Activated naive CD4-positive, alpha-beta T cell treated with anti-CD3 and anti-CD28 coated beads for 36 hours (primary cell): Measurements from ENCODE around the gene CISD3. TPM values are rescaled to one million over a fixed set of nuclear protein-coding genes. Genes with fewer than 3 reads are reported as not detected.

Experiments used
- CTCF ChIA-PET: fragments of 350-600 bp; sonication (Branson Sonifier 250); formaldehyde crosslinking; loops from one replicate; lab custom pipeline; 2021; ENCODE audit warnings: antibody characterized with exemption; lab: Charles Lee
- DNase-seq: peaks from one replicate; pipeline ENCODE4 v3.0.0-alpha.2; 2020
- H3K27ac Mint-ChIP-seq: one replicate; pipeline ENCODE4 v1.8.0; 2021; ENCODE audit warnings: mild to moderate bottlenecking, mixed read lengths
- H3K27me3 Mint-ChIP-seq: one replicate; pipeline ENCODE4 v1.8.0; 2021; ENCODE audit warnings: low read depth, mixed read lengths
- H3K36me3 Mint-ChIP-seq: one replicate; pipeline ENCODE4 v1.8.0; 2021; ENCODE audit warnings: low read depth, mixed read lengths
- H3K4me1 Mint-ChIP-seq: one replicate; pipeline ENCODE4 v1.8.0; 2021; ENCODE audit warnings: low read depth, mixed read lengths
- H3K4me3 Mint-ChIP-seq: one replicate; pipeline ENCODE4 v1.8.0; 2021; ENCODE audit warnings: mild to moderate bottlenecking, moderate library complexity, mixed read lengths
- H3K9me3 Mint-ChIP-seq: one replicate; pipeline ENCODE4 v1.8.0; 2021; ENCODE audit warnings: mixed read lengths
- intact Hi-C: fragments of 100-400 bp; cut with micrococcal nuclease; formaldehyde crosslinking; loops from one replicate; pipeline ENCODE4 v1.15.1; 2023
- total RNA-seq, 2 experiments: library from RNA; stranded (reverse); gene quantifications; one replicate each; pipeline ENCODE4 v1.2.3, GENCODE V29; 2021

Gene CISD3
- total RNA-seq, 2 experiments from 2014 or later, result 35.1 to 35.8 TPM

- no peak overlapping the region for H3K27ac Mint-ChIP-seq
These were observed 11.8 kb downstream of the CISD3 start for GRCh38 chr17:38741921-38742410.

DNA sequence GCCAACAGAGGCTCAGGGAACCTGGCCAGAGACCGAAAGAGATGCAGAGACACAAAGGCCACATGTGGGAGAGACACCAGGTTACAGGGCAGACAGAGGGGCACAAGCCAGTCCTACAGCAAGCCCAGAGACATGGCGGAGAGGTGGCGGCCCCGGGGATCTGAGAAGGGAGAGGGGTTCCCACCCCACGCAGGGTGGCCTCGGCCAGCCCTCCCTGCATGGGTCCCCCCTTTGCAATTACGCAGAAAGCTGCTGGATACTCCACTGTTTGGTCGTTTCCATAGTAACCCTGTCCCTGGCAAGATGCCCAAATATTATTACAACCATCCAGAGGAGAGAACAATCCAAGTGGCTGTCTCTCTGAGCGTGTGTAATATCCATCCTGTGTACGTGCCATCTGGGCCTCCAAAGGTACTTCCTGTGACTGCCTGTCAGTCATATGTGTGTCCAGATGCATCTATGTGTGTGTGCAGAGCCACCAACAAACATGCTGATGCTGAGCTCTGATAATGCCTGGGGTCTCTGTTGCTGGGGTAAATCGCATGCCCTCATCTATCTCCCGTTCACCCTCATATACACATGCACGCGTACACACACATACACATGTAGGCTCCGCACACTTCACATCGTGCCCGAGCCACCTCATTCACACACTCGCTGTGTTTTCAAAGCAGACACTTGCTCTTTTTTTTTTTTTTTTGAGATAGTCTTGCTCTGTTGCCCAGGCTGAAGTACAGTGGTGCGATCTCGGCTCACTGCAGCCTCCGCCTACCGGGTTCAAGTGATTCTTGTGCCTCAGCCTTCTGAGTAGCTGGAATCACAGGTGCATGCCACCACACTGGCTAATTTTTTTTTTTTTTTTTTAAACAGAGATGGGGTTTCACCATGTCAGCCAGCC, 12.5 kb downstream of the CISD3 start:
- H3K36me3 Mint-ChIP-seq, result no peaks in the 10 kb centered on the region
- peaks cover 24% of the 10 kb centered on the region for H3K27me3 Mint-ChIP-seq
- H3K4me3 Mint-ChIP-seq, result no peak overlapping the region
- H3K9me3 Mint-ChIP-seq, result no peaks in the 10 kb centered on the region
- no peak for DNase-seq
- CTCF ChIA-PET, result interaction anchor here (0.9 kb wide), 1 partner anchor 75 kb away, joined by 3 read pairs; no protein-coding TSS in a partner anchor
- peaks cover 11% of the 10 kb centered on the region for H3K4me1 Mint-ChIP-seq
- H3K27ac Mint-ChIP-seq, result no peak overlapping the region
- intact Hi-C loops, result no loop called here

More at GRCh38 chr17:38741921-38742410, 11.8 kb downstream of the CISD3 start:
- Mint-ChIP-seq H3K36me3 (no peaks in the 10 kb centered on the region), H3K4me1 (peaks cover 11% of the 10 kb centered on the region), H3K9me3 (no peaks in the 10 kb centered on the region), H3K27me3 (peaks cover 23% of the 10 kb centered on the region), H3K4me3 (no peak overlapping the region)
- no peak for DNase-seq
- intact Hi-C loops, result no loop called here
- CTCF ChIA-PET, result interaction anchor here (0.6 to 0.9 kb wide), 2 partner anchors 74 to 427 kb away, joined by 3 read pairs; no protein-coding TSS in a partner anchor

DNA sequence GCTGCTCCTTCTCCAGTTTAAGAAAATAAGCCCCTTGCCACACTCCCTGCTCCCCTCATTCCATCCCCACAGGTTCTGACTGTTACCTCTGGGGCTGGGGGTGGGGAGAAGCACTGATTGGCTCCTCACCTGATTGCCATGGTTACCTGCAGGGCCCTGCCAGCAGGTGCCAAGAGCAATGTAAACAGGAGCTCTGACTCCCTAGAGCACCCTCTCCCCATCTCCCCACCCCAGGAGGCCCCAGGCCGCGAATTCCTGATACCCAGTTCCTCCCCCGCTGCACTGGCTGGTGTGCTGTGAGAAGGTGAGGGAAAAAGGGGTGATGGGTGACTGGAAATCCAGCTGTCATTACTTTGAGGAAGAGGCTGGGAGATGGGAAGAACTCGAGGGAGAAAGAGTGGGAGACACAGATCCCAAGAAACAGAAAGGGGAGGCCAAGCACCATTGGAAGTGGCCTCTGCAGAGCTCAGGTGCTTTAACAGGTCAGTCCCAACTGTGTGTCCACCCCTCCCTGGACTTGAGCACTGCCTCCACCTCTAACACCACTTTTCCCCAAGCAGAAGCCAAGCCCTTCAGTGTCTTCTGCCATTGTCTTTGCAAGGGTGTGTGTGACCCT, 13.5 kb downstream of the CISD3 start:
- Mint-ChIP-seq H3K4me1 (peaks cover 13% of the 10 kb centered on the region), H3K4me3 (no peak overlapping the region), H3K36me3 (no peaks in the 10 kb centered on the region), H3K9me3 (no peaks in the 10 kb centered on the region), H3K27ac (no peak overlapping the region), H3K27me3 (peaks cover 27% of the 10 kb centered on the region)
- intact Hi-C loops, result no loop called here
- CTCF ChIA-PET, result interaction anchor here (1.8 kb wide), 1 partner anchor 77 kb away, joined by 4 read pairs; no protein-coding TSS in a partner anchor
- no peak for DNase-seq

DNA sequence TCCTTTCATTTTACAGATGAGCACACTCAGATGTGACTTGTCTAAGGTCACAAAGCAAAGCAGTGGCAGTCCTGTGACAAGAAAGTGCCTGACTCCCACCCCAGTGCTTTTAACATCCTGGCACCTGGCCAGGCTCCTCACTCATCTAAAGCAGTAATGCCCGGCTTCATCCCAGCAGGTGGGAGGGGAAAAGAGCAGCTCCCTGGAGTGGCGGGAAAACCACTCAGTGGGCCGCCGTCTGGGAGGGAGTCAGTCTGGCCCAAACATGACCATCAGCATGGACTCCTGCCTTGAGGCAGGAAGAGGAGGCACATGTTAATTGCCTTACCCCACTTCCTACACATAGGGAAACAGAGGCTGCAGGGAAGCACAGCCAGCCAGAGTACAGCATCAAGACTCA, 15.4 kb downstream of the CISD3 start:
- Mint-ChIP-seq H3K9me3 (no peaks in the 10 kb centered on the region), H3K27me3 (peaks cover 40% of the 10 kb centered on the region), H3K27ac (no peak overlapping the region), H3K4me3 (no peak overlapping the region), H3K4me1 (peaks cover 22% of the 10 kb centered on the region), H3K36me3 (no peaks in the 10 kb centered on the region)
- no peak for DNase-seq
- intact Hi-C loops, result loop anchor here (5.0 kb wide), 1 partner anchor 238 kb away; no protein-coding TSS in a partner anchor
- CTCF ChIA-PET, result interaction anchor here (0.8 to 1.8 kb wide), 5 partner anchors 9 to 83 kb away, joined by 3 to 6 read pairs (median 4); no protein-coding TSS in a partner anchor

GRCh38 chr17:38746004-38746848, 16.1 kb downstream of the CISD3 start:
- H3K36me3 Mint-ChIP-seq, result no peaks in the 10 kb centered on the region
- no peak for DNase-seq
- peaks cover 44% of the 10 kb centered on the region for H3K27me3 Mint-ChIP-seq
- peaks cover 29% of the 10 kb centered on the region for H3K4me1 Mint-ChIP-seq
- no peak overlapping the region for H3K27ac Mint-ChIP-seq
- intact Hi-C loops, result loop anchor here (5.0 kb wide), 1 partner anchor 239 kb away; no protein-coding TSS in a partner anchor
- CTCF ChIA-PET, result interaction anchor here (0.7 to 1.7 kb wide), 5 partner anchors 9 to 27 kb away, joined by 3 to 5 read pairs (median 3); no protein-coding TSS in a partner anchor
- H3K9me3 Mint-ChIP-seq, result no peaks in the 10 kb centered on the region
- no peak overlapping the region for H3K4me3 Mint-ChIP-seq

DNA sequence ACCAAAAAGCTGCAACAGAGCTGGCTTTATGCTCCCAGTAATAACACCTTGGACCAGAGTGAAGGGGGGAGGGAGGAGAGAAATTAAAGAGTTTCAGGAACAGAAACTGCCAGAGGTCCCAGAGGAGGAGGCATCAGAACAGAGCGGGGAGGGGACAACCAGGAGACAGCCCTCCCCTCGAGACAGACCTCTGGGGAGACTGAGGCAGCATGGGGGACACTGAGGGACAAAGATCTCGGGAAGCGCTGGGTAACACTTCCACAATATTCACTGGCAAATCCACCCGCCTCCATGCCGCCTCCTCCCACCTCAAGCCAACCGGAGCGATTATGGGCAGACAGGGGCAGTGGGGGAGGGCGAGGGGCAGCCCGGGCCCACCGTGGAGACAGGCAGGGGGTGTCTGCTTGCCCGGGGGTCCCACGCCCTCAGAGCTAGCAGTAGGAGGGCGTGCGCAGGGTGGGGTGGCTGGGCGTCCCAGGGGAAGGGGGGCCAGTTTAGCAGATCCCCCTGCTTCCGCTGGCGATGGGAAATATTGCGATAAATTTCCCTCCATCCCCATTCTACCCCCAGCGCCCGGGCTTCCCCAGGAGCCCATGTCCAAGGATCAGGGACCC, 16.8 kb downstream of the CISD3 start:
- no peak overlapping the region for H3K27ac Mint-ChIP-seq
- CTCF ChIA-PET, result interaction anchor here (0.7 to 1.7 kb wide), 4 partner anchors 10 to 28 kb away, joined by 3 to 5 read pairs (median 4); no protein-coding TSS in a partner anchor
- no peaks in the 10 kb centered on the region for H3K9me3 Mint-ChIP-seq
- H3K27me3 Mint-ChIP-seq, result peaks cover 48% of the 10 kb centered on the region
- peak overlapping the region; percentile 60 for H3K4me3 Mint-ChIP-seq
- peaks cover 3% of the 10 kb centered on the region for H3K36me3 Mint-ChIP-seq
- no peak for DNase-seq
- intact Hi-C loops, result loop anchor here (5.0 kb wide), 1 partner anchor 240 kb away; no protein-coding TSS in a partner anchor
- peaks cover 34% of the 10 kb centered on the region for H3K4me1 Mint-ChIP-seq

- DNase-seq, result no peak
- Mint-ChIP-seq H3K4me1 (peaks cover 35% of the 10 kb centered on the region), H3K27ac (no peak overlapping the region), H3K27me3 (peaks cover 48% of the 10 kb centered on the region), H3K36me3 (peaks cover 4% of the 10 kb centered on the region), H3K4me3 (peak overlapping the region; percentile 69), H3K9me3 (no peaks in the 10 kb centered on the region)
- CTCF ChIA-PET, result interaction anchor here (1.5 kb wide), 1 partner anchor 13 kb away, joined by 5 read pairs; no protein-coding TSS in a partner anchor
- intact Hi-C loops, result loop anchor here (5.0 kb wide), 1 partner anchor 240 kb away; no protein-coding TSS in a partner anchor
These were observed 17.5 kb downstream of the CISD3 start for GRCh38 chr17:38747463-38748148.

DNA sequence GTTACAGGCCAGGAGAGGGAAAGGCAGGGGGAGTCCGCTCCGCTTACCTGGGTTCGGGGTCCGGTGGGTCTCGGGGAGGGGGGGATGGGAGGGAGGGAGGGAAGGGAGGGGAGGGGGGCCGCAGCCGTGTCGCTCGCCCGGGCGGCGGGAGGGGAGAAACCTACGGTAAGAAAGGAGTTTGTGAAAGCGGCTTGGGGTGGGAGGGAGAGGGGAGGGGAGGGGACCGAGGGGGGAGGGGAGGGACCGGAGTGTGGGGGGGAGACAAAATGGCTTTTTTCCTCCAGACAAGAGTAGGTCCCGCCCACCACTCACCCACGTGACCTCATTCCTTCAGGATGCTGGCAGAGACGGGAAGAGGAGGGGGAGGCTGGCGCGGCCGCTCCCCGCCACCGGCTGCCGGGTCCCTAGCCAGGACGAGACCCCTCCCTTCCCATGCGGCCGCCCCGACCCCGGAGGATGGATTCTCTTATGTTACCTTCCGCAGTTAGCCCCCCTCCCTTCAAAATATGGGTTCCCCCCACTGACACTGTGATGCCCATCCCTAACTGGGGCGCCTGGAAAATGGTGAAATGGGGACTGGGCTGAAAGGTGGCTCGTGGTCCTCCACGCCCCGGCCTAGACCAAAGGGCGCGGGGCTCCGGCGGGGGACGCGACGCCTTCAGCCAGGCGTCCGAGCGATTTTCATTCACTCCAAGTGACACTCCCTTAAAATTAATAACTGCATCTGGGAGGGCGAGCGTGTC, 18.2 kb downstream of the CISD3 start, which contains the start of gene PCGF2:
Gene PCGF2, minus strand, starts transcription at position 188 of the 743 bp plus-strand sequence. CDS start 7,934 bp downstream, outside the sequence.
- peak; percentile 25 for DNase-seq
- H3K4me1 Mint-ChIP-seq, result peaks cover 37% of the 10 kb centered on the region
- H3K9me3 Mint-ChIP-seq, result no peaks in the 10 kb centered on the region
- H3K36me3 Mint-ChIP-seq, result peaks cover 9% of the 10 kb centered on the region
- peaks cover 48% of the 10 kb centered on the region for H3K27me3 Mint-ChIP-seq
- CTCF ChIA-PET, result no interaction called here
- H3K4me3 Mint-ChIP-seq, result peak within 1 kb of the TSS; percentile 69
- H3K27ac Mint-ChIP-seq, result no peak within 1 kb of the TSS
- intact Hi-C loops, result loop anchor here (5.0 kb wide), 1 partner anchor 241 kb away; no protein-coding TSS in a partner anchor

DNA sequence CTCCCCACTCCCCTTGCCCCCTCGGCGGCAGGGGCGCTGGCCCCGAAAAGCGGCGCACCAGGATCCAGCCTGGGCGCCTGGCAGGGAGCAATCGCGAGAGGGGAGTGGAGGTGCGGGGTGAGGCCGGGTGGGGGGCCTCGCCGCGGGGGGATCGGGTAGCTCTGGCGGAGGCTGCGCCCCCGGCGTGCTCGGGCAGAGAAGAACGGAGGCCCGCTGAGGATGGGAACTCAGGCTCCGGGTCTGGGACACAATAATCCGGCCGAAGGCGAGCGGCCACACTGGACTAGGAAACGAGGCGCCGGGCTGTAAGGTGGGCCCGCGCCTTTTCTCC, 18.7 kb downstream of the CISD3 start:
- Mint-ChIP-seq H3K4me1 (peaks cover 42% of the 10 kb centered on the region), H3K27ac (no peak overlapping the region), H3K9me3 (no peaks in the 10 kb centered on the region), H3K36me3 (peaks cover 12% of the 10 kb centered on the region), H3K27me3 (peaks cover 48% of the 10 kb centered on the region), H3K4me3 (peak overlapping the region; percentile 67)
- no peak for DNase-seq
- CTCF ChIA-PET, result interaction anchor here (1.0 kb wide), 1 partner anchor 14 kb away, joined by 3 read pairs; no protein-coding TSS in a partner anchor
- intact Hi-C loops, result loop anchor here (5.0 kb wide), 1 partner anchor 242 kb away; no protein-coding TSS in a partner anchor
